Caki2 (cell line): ENCODE results near the gene CCDC33. TPM values are rescaled to one million over a fixed set of nuclear protein-coding genes. Genes with fewer than 3 reads are reported as not detected.
A peak's percentile ranks its signal among the peaks of the same experiment; 100 is the strongest.

Source experiments
- DNase-seq: peaks from one replicate; pipeline ENCODE4 v3.0.0-alpha.2; 2015; ENCODE audit warnings: low read depth
- in situ Hi-C: cut with HindIII; loops from 2 replicates; pipeline ENCODE4 v1.10.0; 2016; ENCODE audit warnings: low sequenced_read_pairs, low pct_unique_long_range_greater_than_20kb, mixed read lengths
- total RNA-seq: library from RNA; depleted of rRNA; stranded (reverse); fragments of >200 nt; shearing (Covaris generic); gene quantifications from 2 replicates; pipeline ENCODE4 v1.2.3, GENCODE V29; 2014; ENCODE audit warnings: low replicate concordance

CCDC33 gene
- total RNA-seq, 1 experiment from 2014 or later, result 0.84 TPM

DNA sequence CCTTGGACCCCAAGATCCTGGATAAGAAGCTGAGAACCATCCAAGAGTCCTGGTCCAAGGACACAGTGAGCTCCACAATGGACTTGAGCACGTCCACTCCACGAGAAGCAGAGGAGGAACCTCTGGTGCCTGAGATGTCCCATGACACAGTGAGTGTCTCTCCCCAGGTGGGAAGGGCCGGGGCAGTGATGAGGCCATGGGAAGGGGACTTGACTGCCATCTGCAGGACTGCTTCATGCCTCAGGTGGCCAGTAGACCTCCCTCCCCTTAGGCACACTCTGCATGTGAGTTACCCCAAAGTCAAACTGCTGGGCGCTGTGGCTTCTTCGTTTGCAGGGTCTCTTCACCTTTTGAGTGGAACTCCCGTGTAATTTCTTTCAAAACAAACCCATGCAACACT, 59.7 kb downstream of the CCDC33 start:
- no peak for DNase-seq
- in situ Hi-C loops, result no loop called here

GRCh38 chr15:74297887-74298286, 61.8 kb downstream of the CCDC33 start:
- in situ Hi-C loops, result no loop called here
- DNase-seq, result no peak

DNA sequence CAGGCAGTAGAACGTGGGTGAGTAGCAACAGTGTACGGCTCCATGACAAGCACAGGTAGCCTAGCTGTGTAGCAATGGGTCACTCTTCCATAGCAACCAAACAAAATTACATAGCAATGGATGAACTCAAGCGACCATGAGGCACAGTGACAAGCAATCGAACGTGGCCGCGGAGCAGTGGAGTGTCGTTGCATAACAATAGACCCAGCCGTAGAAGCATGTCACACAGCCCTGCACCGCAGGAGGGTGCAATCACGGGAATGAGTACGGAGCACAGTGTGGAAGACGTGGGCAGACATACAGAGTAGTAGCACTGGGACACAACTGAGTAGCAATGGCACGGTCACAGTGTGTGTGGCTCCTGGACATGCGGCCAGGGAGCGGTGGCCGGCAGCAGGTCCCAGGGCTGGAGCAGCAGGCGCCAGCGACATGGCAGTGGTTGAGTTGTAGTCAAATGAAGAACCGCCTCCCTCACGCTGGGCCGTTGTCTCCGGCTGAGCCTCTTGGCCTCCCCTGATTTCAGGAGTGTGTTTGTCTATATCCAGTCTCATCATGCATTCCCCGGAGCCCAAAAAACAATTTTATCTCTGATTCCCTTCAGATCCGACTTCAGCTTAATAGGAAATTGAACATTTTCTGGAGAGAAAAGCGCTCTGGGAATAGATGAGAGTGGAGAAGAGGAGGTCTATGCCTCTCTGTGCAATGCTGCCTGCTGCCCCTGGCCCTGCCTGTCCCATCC, 64.1 kb downstream of the CCDC33 start:
- in situ Hi-C loops, result no loop called here
- DNase-seq, result no peak

GRCh38 chr15:74301583-74302361, 65.6 kb downstream of the CCDC33 start:
- DNase-seq, result no peak
- in situ Hi-C loops, result no loop called here

DNA sequence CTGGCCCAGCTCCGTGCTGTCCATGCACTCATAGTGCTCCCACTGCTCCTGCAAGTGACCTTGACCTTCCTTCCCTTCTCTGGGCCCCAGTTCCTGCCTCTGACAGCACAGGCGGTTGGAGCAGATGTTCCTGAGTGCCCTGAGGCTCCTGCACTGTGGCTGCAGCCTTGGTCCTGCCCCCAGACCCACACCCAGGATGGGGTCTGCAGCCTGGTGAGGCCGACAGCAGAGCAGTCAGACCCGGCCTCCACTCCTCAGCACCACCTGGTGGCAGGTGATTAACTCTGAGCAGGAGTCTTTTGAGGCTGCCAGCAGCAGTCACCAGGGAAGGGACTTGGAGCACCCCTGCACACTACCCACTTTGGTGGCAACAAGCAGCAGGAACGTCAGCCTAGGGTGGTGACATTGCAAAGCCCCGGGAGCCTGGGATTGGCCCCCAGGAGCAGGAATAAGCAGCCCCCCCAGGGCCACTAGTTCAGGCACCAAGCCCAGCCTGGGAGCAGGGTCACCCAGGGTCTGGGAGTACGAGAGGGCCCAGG, 66.8 kb downstream of the CCDC33 start:
- in situ Hi-C loops, result no loop called here
- peak; percentile 38 for DNase-seq

GRCh38 chr15:74303741-74304309, 67.7 kb downstream of the CCDC33 start:
- DNase-seq, result no peak
- in situ Hi-C loops, result no loop called here

DNA sequence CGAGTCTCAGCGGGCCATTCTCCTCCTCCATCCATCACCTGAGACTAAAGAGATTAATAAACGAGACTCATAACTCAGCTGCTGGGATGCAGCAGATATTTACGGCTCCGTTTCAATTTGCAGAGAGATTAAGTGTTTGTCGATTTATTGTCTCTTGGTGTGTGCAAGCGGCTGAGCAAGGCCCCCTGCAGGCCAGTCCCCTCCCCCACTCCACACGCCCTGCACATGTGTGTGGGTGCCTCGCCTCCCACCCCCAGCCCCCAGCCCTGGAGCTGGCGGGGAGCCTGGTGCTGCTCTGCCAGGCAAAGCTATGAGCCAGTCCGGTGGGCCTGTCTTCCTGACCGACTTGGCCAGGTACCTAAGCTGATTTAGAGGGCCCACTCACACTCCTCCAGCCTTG, 68.3 kb downstream of the CCDC33 start:
- in situ Hi-C loops, result no loop called here
- DNase-seq, result no peak

DNA sequence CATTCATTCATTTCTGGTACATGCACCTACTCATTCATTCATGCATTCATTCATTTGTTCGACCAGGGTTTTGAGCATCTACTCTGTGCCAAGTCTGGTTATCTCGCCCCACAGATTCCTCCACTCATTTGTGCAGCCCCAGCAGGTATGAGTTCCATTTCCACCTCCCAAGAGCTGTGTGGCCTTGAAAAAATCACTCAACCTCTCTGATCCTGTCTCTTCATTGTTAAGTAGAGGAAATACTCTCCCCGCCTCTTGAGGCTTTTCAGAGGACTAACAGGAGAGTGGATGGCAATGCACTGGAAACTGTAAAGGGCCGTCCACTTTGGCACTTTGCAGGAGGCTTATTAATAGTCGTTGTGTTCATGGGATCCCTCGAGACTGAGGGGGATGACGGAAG, 69.6 kb downstream of the CCDC33 start:
- in situ Hi-C loops, result no loop called here
- DNase-seq, result no peak

DNA sequence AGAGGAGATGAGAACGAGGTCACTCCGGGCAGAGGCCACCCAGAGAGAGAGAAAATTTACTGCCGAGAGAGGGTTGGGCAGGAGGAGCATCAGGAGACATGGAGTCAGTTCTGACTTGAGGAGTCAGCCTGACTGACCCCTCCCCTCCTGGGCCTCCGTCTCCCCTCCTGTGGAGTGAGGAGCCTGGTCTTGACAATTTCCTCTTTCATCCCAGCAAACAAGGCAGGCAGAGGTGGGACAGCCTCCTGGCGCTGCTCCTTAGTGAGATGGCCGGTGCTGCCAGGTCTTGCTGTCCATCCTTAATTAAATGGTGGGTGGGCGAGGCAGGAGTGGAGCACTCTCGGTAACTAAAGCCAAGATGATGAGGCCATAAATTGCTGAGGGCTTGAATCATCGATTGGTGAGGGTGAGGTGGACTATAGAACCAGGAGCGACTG, 70.7 kb downstream of the CCDC33 start:
- DNase-seq, result no peak
- in situ Hi-C loops, result no loop called here

DNA sequence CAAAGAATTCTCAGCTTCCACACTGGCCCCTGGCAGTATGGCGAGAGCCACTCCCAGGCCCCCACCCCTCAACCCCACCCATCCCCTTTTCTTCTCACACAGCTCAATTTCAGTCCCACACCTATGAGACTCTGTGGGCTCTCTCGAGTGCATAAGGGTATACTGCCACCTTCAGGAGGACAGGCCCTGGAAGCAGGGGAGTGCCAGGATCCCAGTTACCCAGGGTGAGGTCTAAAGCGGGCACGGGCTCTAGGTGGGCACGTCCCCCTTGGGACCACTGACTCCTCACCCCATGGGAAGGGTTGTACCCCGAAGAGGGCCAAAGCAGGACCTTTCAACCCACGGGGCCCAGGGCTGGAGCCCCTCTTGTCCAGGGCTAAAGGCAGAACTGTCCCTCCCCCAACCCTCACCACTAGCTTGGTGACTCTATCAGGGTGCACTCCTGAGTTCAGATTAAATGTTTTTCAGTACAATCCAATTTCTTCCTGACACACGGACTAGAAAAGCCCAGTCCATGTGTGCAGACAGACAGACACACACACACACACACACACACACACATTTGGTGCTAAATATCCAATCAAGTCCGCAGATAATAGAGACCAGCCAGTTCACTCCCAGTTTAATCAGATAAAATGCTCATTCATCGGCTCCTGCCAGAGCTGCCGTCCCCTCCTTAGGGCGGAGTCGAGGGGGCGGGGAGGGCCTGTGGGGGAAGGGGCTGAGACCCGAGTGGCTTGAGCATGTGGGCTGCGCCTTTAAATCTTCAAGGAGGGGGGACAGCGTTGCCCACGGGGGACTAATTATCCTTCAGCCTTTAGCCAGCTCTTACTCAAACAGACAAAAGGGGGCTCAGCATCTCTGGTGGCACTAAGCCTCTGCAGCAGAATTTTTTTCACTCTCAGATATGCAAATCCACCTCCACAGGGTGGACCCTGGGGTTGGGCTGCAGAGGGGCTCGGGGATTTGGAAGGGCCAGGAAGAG, 72.0 kb downstream of the CCDC33 start:
- DNase-seq, result peak; percentile 56
- in situ Hi-C loops, result no loop called here

GRCh38 chr15:74311734-74312444, 75.8 kb downstream of the CCDC33 start:
- in situ Hi-C loops, result no loop called here
- no peak for DNase-seq

DNA sequence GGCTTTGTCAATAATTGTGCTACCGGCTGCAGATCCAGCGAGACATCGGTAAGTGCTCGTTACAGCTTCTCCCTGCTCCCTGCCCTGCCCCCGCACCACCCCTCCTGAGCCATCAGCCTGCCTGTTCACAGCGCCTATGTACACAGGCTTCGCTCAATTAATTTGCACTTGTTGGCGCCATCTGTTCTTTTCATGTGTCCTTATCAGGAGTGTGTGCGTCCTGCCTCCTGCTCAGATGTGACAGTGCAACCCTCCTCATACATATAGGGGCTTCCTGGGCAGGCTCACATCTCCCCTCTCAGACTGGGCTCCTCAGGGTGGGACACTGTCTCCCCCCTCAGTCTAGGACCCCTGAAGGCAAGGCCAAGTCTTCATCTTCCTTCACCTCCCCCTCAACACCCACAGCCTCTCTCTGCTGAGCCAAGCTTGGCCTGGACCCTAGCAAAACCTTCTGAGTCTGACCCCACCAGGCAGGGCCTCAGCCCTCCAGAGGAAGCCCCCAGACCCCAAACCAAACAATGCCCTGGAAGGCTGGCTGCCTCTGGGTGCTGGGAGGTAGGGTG, 76.4 kb downstream of the CCDC33 start:
- in situ Hi-C loops, result no loop called here
- no peak for DNase-seq

GRCh38 chr15:74313889-74314288, 77.8 kb downstream of the CCDC33 start:
- DNase-seq, result no peak
- in situ Hi-C loops, result no loop called here

DNA sequence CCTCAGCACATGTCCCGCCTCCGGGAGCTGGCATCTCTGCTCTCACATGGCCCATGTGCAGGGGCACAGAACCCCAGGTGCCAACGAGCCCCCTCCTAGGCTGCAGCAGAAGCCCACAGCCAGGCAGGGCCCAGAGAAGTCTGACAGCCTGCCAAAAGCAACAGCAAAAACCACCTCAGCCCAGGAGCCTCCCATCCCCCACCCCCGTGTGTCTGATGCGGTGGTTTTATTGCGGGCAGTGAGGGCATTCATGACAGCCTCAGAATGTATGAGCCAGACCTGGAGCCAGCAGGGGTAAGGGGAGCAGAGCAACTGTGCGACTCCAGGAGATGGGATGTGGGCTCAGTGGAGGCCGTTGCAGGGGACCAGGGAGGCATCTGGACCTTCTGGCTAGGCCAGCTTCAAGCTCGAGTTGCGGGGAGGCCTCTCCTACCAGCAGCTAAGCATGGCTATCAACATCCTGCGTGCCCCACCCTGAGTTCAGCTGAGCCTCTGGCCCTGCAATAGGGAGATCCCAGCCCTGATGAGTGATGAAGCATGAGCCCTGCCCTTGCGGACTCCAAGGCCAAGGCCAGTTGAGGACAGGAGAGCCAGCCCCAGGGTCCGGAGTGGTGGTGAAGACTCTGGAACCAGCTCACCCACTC, 78.8 kb downstream of the CCDC33 start:
- in situ Hi-C loops, result no loop called here
- no peak for DNase-seq

- no peak for DNase-seq
- in situ Hi-C loops, result no loop called here
These were observed 79.5 kb downstream of the CCDC33 start for GRCh38 chr15:74315626-74316025.

GRCh38 chr15:74316141-74316540, 80.0 kb downstream of the CCDC33 start:
- in situ Hi-C loops, result no loop called here
- no peak for DNase-seq
